Measurements from ENCODE around the gene SKIDA1. TPM values are rescaled to one million over a fixed set of nuclear protein-coding genes. Genes with fewer than 3 reads are reported as not detected.

Gene SKIDA1
- total RNA-seq, 1 donor, result 0.36 TPM

- H3K36me3 ChIP-seq (ENCODE audit: insufficient read depth, low read length), result no peaks in the 10 kb centered on the region
- no peak overlapping the region for H3K27ac ChIP-seq (ENCODE audit: low read depth, low read length)
- H3K4me1 ChIP-seq (ENCODE audit: insufficient read depth, low read length), result peaks cover 13% of the 10 kb centered on the region
- no peak for TF ChIP-seq CTCF (IDR thresholded peaks at IDR 0.05; ENCODE audit: extremely low read depth, low read depth, low read length)
- H4K20me1 ChIP-seq (ENCODE audit: insufficient read depth, low read length), result no peaks in the 10 kb centered on the region
- H3K27me3 ChIP-seq (ENCODE audit: insufficient read depth, low read length), result no peaks in the 10 kb centered on the region
- peak overlapping the region; percentile 89 for H2AFZ ChIP-seq (ENCODE audit: low read length)
- H3K4me3 ChIP-seq (ENCODE audit: insufficient read depth, low read length), result peak overlapping the region; percentile 74
- H3K4me2 ChIP-seq (ENCODE audit: insufficient read depth, low read length), result peak overlapping the region; percentile 96
- H3K79me2 ChIP-seq (ENCODE audit: insufficient read depth, low read length), result no peaks in the 10 kb centered on the region
- DNase-seq (ENCODE audit: insufficient read length, low spot score, missing footprints), result peak; percentile 93
- H3K9me3 ChIP-seq (ENCODE audit: low read depth, low read length), result no peaks in the 10 kb centered on the region
Measured at GRCh38 chr10:21517134-21518031, 8.1 kb downstream of the SKIDA1 start.

GRCh38 chr10:21516242-21517131 lies 9.0 kb downstream of the SKIDA1 start:
- no peaks in the 10 kb centered on the region for H3K9me3 ChIP-seq (ENCODE audit: low read depth, low read length)
- no peaks in the 10 kb centered on the region for H3K79me2 ChIP-seq (ENCODE audit: insufficient read depth, low read length)
- DNase-seq (ENCODE audit: insufficient read length, low spot score, missing footprints), result peak; percentile 93
- peak overlapping the region; percentile 89 for H2AFZ ChIP-seq (ENCODE audit: low read length)
- H3K36me3 ChIP-seq (ENCODE audit: insufficient read depth, low read length), result no peaks in the 10 kb centered on the region
- no peaks in the 10 kb centered on the region for H3K27me3 ChIP-seq (ENCODE audit: insufficient read depth, low read length)
- peak overlapping the region; percentile 74 for H3K4me3 ChIP-seq (ENCODE audit: insufficient read depth, low read length)
- H3K27ac ChIP-seq (ENCODE audit: low read depth, low read length), result no peak overlapping the region
- H3K4me2 ChIP-seq (ENCODE audit: insufficient read depth, low read length), result peak overlapping the region; percentile 96
- no peak for TF ChIP-seq CTCF (IDR thresholded peaks at IDR 0.05; ENCODE audit: extremely low read depth, low read depth, low read length)
- H4K20me1 ChIP-seq (ENCODE audit: insufficient read depth, low read length), result no peaks in the 10 kb centered on the region
- H3K4me1 ChIP-seq (ENCODE audit: insufficient read depth, low read length), result peaks cover 13% of the 10 kb centered on the region

GRCh38 chr10:21515361-21516241 lies 9.9 kb downstream of the SKIDA1 start:
- no peaks in the 10 kb centered on the region for H3K27me3 ChIP-seq (ENCODE audit: insufficient read depth, low read length)
- DNase-seq (ENCODE audit: insufficient read length, low spot score, missing footprints), result no peak
- H3K9me3 ChIP-seq (ENCODE audit: low read depth, low read length), result no peaks in the 10 kb centered on the region
- H4K20me1 ChIP-seq (ENCODE audit: insufficient read depth, low read length), result no peaks in the 10 kb centered on the region
- no peak overlapping the region for H3K27ac ChIP-seq (ENCODE audit: low read depth, low read length)
- no peak for TF ChIP-seq CTCF (IDR thresholded peaks at IDR 0.05; ENCODE audit: extremely low read depth, low read depth, low read length)
- H3K4me1 ChIP-seq (ENCODE audit: insufficient read depth, low read length), result peaks cover 13% of the 10 kb centered on the region
- H3K36me3 ChIP-seq (ENCODE audit: insufficient read depth, low read length), result no peaks in the 10 kb centered on the region
- H3K79me2 ChIP-seq (ENCODE audit: insufficient read depth, low read length), result no peaks in the 10 kb centered on the region
- peak overlapping the region; percentile 87 for H3K4me2 ChIP-seq (ENCODE audit: insufficient read depth, low read length)
- H3K4me3 ChIP-seq (ENCODE audit: insufficient read depth, low read length), result peak overlapping the region; percentile 74
- peak overlapping the region; percentile 89 for H2AFZ ChIP-seq (ENCODE audit: low read length)
